MCF 10A (cell line): Measurements from ENCODE around the gene PTN. TPM values are rescaled to one million over a fixed set of nuclear protein-coding genes. Genes with fewer than 3 reads are reported as not detected.

Experiments used
- BruUV-seq: library from RNA; stranded (reverse); fragments of 400-500 nt; replicated peaks from 2 replicates; lab custom pipeline; 2021; lab: Mats Ljungman, UMichigan
- CTCF ChIA-PET: fragments of 300-600 bp; sonication (Branson Sonifier 250); formaldehyde crosslinking; extraction: SDS; loops from one replicate; lab custom pipeline; 2021; ENCODE audit warnings: antibody characterized with exemption, inconsistent platforms; lab: Yijun Ruan, JAX
- POLR2A ChIA-PET: fragments of 300-600, 350-650 bp; sonication (Branson Sonifier 250); formaldehyde crosslinking; extraction: SDS; loops from one replicate; lab custom pipeline; 2020; ENCODE audit warnings: antibody characterized with exemption, inconsistent platforms; lab: Yijun Ruan, JAX
- DNase-seq: peaks from one replicate; pipeline ENCODE4 v3.0.0-alpha.2; 2018; ENCODE audit not compliant: unreplicated experiment
- H3K27ac Mint-ChIP-seq: one replicate; pipeline ENCODE4 v1.8.0; 2022; ENCODE audit warnings: mild to moderate bottlenecking, low read depth, mixed read lengths; ENCODE audit not compliant: unreplicated experiment
- H3K27me3 Mint-ChIP-seq: one replicate; pipeline ENCODE4 v1.8.0; 2022; ENCODE audit warnings: mixed read lengths; ENCODE audit not compliant: insufficient read depth, unreplicated experiment
- H3K36me3 Mint-ChIP-seq: one replicate; pipeline ENCODE4 v1.8.0; 2022; ENCODE audit warnings: mild to moderate bottlenecking, moderate library complexity, mixed read lengths; ENCODE audit not compliant: insufficient read depth, unreplicated experiment
- H3K4me1 Mint-ChIP-seq: one replicate; pipeline ENCODE4 v1.8.0; 2022; ENCODE audit warnings: mixed read lengths; ENCODE audit not compliant: insufficient read depth, unreplicated experiment
- H3K4me3 Mint-ChIP-seq: one replicate; pipeline ENCODE4 v1.8.0; 2022; ENCODE audit warnings: mild to moderate bottlenecking, moderate library complexity, mixed read lengths; ENCODE audit not compliant: unreplicated experiment
- H3K9me3 Mint-ChIP-seq: one replicate; pipeline ENCODE4 v1.8.0; 2022; ENCODE audit warnings: mixed read lengths; ENCODE audit not compliant: unreplicated experiment
- intact Hi-C: fragments of 100-400 bp; cut with micrococcal nuclease; formaldehyde crosslinking; loops from 2 replicates; pipeline ENCODE4 v1.14.1; 2022
- total RNA-seq: library from RNA; stranded (reverse); gene quantifications from 2 replicates; pipeline ENCODE4 v1.2.3, GENCODE V29; 2022
- TF ChIP-seq, protein P1 (sequence below): fragments of 200-600 bp; IDR thresholded peaks from one replicate; pipeline ENCODE4 v1.8.0; 2022; ENCODE audit warnings: antibody characterized with exemption, mild to moderate bottlenecking; ENCODE audit not compliant: unreplicated experiment

Gene PTN
- total RNA-seq, 1 experiment from 2014 or later: 0.26 TPM

DNA sequence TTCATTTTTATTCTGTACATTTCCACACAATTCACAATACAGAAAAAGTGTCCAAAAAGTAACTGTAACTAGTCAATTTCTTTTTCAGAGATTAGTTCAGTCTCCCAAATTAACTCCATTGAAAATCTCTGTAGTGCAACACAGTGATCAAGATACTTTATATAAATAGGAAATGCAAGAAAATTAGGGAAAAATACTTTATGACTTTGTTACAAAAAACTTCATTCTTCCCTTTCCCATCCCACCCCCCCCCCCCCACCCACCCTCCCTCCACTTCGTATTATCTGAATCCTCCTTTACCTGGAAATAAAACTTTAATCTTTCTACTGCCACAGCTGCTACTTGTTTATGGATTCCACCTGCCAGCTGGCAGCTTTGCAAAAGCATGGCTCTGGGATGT, 37.5 kb upstream of the PTN start:
- Mint-ChIP-seq H3K27ac (no peak overlapping the region), H3K4me3 (no peak overlapping the region), H3K9me3 (no peaks in the 10 kb centered on the region), H3K4me1 (no peaks in the 10 kb centered on the region), H3K36me3 (no peaks in the 10 kb centered on the region), H3K27me3 (peaks cover 88% of the 10 kb centered on the region)
- TF ChIP-seq, protein P1, sequence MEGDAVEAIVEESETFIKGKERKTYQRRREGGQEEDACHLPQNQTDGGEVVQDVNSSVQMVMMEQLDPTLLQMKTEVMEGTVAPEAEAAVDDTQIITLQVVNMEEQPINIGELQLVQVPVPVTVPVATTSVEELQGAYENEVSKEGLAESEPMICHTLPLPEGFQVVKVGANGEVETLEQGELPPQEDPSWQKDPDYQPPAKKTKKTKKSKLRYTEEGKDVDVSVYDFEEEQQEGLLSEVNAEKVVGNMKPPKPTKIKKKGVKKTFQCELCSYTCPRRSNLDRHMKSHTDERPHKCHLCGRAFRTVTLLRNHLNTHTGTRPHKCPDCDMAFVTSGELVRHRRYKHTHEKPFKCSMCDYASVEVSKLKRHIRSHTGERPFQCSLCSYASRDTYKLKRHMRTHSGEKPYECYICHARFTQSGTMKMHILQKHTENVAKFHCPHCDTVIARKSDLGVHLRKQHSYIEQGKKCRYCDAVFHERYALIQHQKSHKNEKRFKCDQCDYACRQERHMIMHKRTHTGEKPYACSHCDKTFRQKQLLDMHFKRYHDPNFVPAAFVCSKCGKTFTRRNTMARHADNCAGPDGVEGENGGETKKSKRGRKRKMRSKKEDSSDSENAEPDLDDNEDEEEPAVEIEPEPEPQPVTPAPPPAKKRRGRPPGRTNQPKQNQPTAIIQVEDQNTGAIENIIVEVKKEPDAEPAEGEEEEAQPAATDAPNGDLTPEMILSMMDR: no peak
- BruUV-seq: no TSS peak
- intact Hi-C loops: no loop called here
- ChIA-PET CTCF (no interaction called here), POLR2A (no interaction called here)
- DNase-seq: no peak

DNA sequence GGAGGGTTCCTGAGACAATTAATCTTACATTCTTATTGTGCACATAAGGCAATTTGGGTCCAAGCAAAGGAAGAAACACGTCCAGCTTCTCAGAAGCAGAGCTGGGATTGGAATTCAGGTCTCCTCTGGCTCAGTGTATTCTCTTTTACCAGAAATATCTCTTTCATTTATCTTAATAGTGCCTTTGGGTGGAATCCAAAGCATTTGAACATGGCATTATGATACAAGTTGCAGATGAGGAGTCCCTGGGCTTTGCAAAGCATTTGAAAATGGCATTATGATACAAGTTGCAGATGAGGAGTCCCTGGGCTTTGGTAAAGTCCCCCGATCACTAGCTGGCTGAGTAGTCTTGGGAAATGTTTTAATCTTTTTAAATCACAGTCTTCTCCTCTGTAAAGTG, 30.0 kb upstream of the PTN start:
- Mint-ChIP-seq H3K27me3 (peaks cover 49% of the 10 kb centered on the region), H3K9me3 (no peaks in the 10 kb centered on the region), H3K4me3 (no peak overlapping the region), H3K27ac (no peak overlapping the region), H3K36me3 (no peaks in the 10 kb centered on the region), H3K4me1 (no peaks in the 10 kb centered on the region)
- intact Hi-C loops: no loop called here
- no peak for DNase-seq
- ChIA-PET CTCF (interaction anchor here (0.6 kb wide), 1 partner anchor 204 kb away, joined by 4 read pairs; no protein-coding TSS in a partner anchor), POLR2A (no interaction called here)
- BruUV-seq: no TSS peak
- TF ChIP-seq, protein P1: no peak

DNA sequence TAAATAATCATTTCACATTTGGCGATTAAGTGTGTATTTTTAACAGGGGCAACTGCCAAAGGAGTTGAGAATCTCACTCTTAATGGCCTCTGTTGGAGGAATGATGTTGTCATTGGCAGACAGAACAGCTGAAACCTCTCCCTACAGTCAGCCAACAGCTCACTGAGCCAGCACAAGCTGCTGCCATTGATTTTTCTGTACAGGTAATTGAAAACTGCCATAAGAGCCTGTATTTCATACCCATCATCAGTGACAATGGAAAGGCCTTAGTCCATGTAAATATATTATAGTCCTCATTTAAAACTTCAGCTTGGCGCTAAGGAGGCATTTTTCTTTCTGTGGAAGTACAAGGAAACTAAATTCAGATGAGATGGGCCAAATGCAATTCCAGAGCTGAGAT, 28.1 kb upstream of the PTN start:
- H3K36me3 Mint-ChIP-seq: no peaks in the 10 kb centered on the region

DNA sequence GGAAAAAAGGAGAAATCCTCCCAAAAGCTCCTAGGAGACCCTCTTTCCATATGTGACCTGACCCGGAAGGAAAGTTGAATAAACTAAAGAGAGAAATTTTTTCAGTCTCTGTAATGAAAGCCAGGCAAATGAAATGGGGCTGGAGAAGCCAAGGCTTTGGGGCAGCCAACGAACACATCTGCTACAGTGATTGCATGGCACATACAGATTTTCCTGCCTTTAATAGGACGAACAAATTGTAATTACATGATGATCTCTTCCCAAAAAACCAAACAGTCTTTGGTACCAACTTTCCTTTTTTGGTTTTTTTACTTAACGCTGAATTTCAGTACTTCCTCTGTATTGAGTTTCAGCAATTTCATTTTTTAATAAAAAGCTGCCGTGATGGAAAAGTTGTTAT, 23.5 kb upstream of the PTN start:
- no peaks in the 10 kb centered on the region for H3K4me1 Mint-ChIP-seq
- H3K4me3 Mint-ChIP-seq: no peak overlapping the region
- BruUV-seq: no TSS peak
- DNase-seq: no peak
- intact Hi-C loops: no loop called here
- no peak overlapping the region for H3K27ac Mint-ChIP-seq
- H3K27me3 Mint-ChIP-seq: peaks cover 12% of the 10 kb centered on the region
- TF ChIP-seq, protein P1: no peak
- no peaks in the 10 kb centered on the region for H3K36me3 Mint-ChIP-seq
- CTCF ChIA-PET: no interaction called here
- H3K9me3 Mint-ChIP-seq: peaks cover 7% of the 10 kb centered on the region
- POLR2A ChIA-PET: no interaction called here

More for the DNA sequence above, 28.1 kb upstream of the PTN start:
- Mint-ChIP-seq H3K27me3 (peaks cover 35% of the 10 kb centered on the region), H3K4me3 (no peak overlapping the region), H3K9me3 (no peaks in the 10 kb centered on the region), H3K4me1 (no peaks in the 10 kb centered on the region), H3K27ac (no peak overlapping the region)
- ChIA-PET CTCF (no interaction called here), POLR2A (no interaction called here)
- TF ChIP-seq, protein P1: no peak
- intact Hi-C loops: no loop called here
- DNase-seq: no peak
- BruUV-seq: no TSS peak
